DND-41 (cell line): ENCODE data around the gene PKHD1.

ENCODE experiments used
- ATAC-seq: fragments of 200-7000 bp; cut with Tn5 transposase; 3 replicates; pipeline ENCODE4 v1.9.1; 2021; ENCODE audit warnings: low read depth; ENCODE audit not compliant: insufficient read depth
- DNase-seq: peaks from one replicate; pipeline ENCODE4 v3.0.0-alpha.2; 2020
- H2AFZ ChIP-seq: 2 replicates; pipeline ENCODE4 v1.6.0; 2012; ENCODE audit warnings: low read depth, low read length
- H3K27ac ChIP-seq: 2 replicates; pipeline ENCODE4 v1.5.1; 2012; ENCODE audit warnings: low read length, inconsistent platforms
- H3K27me3 ChIP-seq: fragments of 200-600 bp; sonication (generic); 2 replicates; pipeline ENCODE4 v1.6.0; 2012; ENCODE audit warnings: low read length, mild to moderate bottlenecking, inconsistent platforms; ENCODE audit not compliant: insufficient read depth, poor library complexity
- H3K36me3 ChIP-seq: 2 replicates; pipeline ENCODE4 v1.5.1; 2012; ENCODE audit warnings: low read length, inconsistent platforms; ENCODE audit not compliant: insufficient read depth
- H3K4me1 ChIP-seq: 2 replicates; pipeline ENCODE4 v1.5.1; 2012; ENCODE audit warnings: mild to moderate bottlenecking, low read length; ENCODE audit not compliant: insufficient read depth
- H3K4me2 ChIP-seq: 2 replicates; pipeline ENCODE4 v1.6.0; 2012; ENCODE audit warnings: mild to moderate bottlenecking, moderate library complexity, low read length, inconsistent platforms; ENCODE audit not compliant: insufficient read depth
- H3K4me3 ChIP-seq, 2 experiments: fragments of 200-600 bp in 1 of 2; shearing (Covaris generic) in 1 of 2; 2 replicates each; pipeline ENCODE4 v1.5.1; 2012 to 2016; ENCODE audit warnings: inconsistent platforms in 2 of 2, low read length in 2 of 2, mild to moderate bottlenecking in 2 of 2, low read depth in 1 of 2, moderate library complexity in 1 of 2
- H3K79me2 ChIP-seq: 2 replicates; pipeline ENCODE4 v1.6.0; 2012; ENCODE audit warnings: low read length, inconsistent platforms; ENCODE audit not compliant: insufficient read depth
- H3K9ac ChIP-seq: 2 replicates; pipeline ENCODE4 v1.6.0; 2012; ENCODE audit warnings: low read depth, mild to moderate bottlenecking, inconsistent platforms, low read length, moderate library complexity
- H3K9me3 ChIP-seq: 2 replicates; pipeline ENCODE4 v1.5.1; 2012; ENCODE audit warnings: low read length, moderate library complexity, mild to moderate bottlenecking, inconsistent platforms; ENCODE audit not compliant: insufficient read depth, severe bottlenecking
- H4K20me1 ChIP-seq: 2 replicates; pipeline ENCODE4 v1.6.0; 2012; ENCODE audit warnings: low read length; ENCODE audit not compliant: insufficient read depth
- CTCF ChIP-seq: IDR thresholded peaks from 2 replicates; pipeline ENCODE4 v1.5.1; 2012; ENCODE audit warnings: borderline replicate concordance, low read length, moderate library complexity, mild to moderate bottlenecking; ENCODE audit not compliant: poor library complexity, severe bottlenecking; ENCODE audit errors: extremely low read depth
- EZH2 ChIP-seq: IDR thresholded peaks from 3 replicates; pipeline ENCODE4 v1.6.1; 2012; ENCODE audit warnings: borderline replicate concordance, low read depth, mild to moderate bottlenecking, moderate library complexity, low read length, inconsistent platforms; ENCODE audit not compliant: severe bottlenecking

The PKHD1 gene

GRCh38 chr6:51812231-51812630, 275.2 kb downstream of the PKHD1 start:
- H3K4me2 ChIP-seq = no peak overlapping the region
- TF ChIP-seq EZH2 (no peak), CTCF (no peak)
- no peaks in the 10 kb centered on the region for H3K36me3 ChIP-seq
- H3K9ac ChIP-seq = no peak overlapping the region
- no peaks in the 10 kb centered on the region for H4K20me1 ChIP-seq
- no peak for DNase-seq
- H3K27ac ChIP-seq = no peak overlapping the region
- no peak for ATAC-seq
- no peaks in the 10 kb centered on the region for H3K27me3 ChIP-seq
- no peak overlapping the region for H3K4me3 ChIP-seq
- no peaks in the 10 kb centered on the region for H3K79me2 ChIP-seq
- peaks cover 33% of the 10 kb centered on the region for H3K4me1 ChIP-seq
- H2AFZ ChIP-seq = no peak overlapping the region
- H3K9me3 ChIP-seq = no peaks in the 10 kb centered on the region

- H3K4me2 ChIP-seq = no peak overlapping the region
- no peak for ATAC-seq
Observed at GRCh38 chr6:51805517-51805916, 281.9 kb downstream of the PKHD1 start.

GRCh38 chr6:51800603-51801002, 286.8 kb downstream of the PKHD1 start:
- no peak overlapping the region for H3K4me3 ChIP-seq
- H2AFZ ChIP-seq = peak overlapping the region; percentile 24; the same call in 1 of the 2 replicates
- no peak overlapping the region for H3K9ac ChIP-seq
- DNase-seq (no peak), ATAC-seq (no peak)
- no peaks in the 10 kb centered on the region for H4K20me1 ChIP-seq
- H3K9me3 ChIP-seq = peaks cover 20% of the 10 kb centered on the region
- H3K36me3 ChIP-seq = no peaks in the 10 kb centered on the region
- TF ChIP-seq EZH2 (no peak), CTCF (no peak)
- no peaks in the 10 kb centered on the region for H3K27me3 ChIP-seq
- H3K79me2 ChIP-seq = no peaks in the 10 kb centered on the region
- 0 out of 2 replicates have a peak overlapping the region, but pooled peaks have one; percentile 46 for H3K27ac ChIP-seq
- H3K4me2 ChIP-seq = 0 out of 2 replicates have a peak overlapping the region, but pooled peaks have one; percentile 46
- peaks cover 22% of the 10 kb centered on the region for H3K4me1 ChIP-seq

More at GRCh38 chr6:51805517-51805916, 281.9 kb downstream of the PKHD1 start:
- Histone ChIP-seq H3K79me2 (no peaks in the 10 kb centered on the region), H3K9ac (no peak overlapping the region), H3K36me3 (no peaks in the 10 kb centered on the region), H2AFZ (no peak overlapping the region), H3K27me3 (no peaks in the 10 kb centered on the region), H4K20me1 (no peaks in the 10 kb centered on the region), H3K4me1 (peaks cover 18% of the 10 kb centered on the region), H3K9me3 (no peaks in the 10 kb centered on the region), H3K27ac (no peak overlapping the region), H3K4me3 (no peak overlapping the region)
- TF ChIP-seq EZH2 = no peak
- no peak for TF ChIP-seq CTCF
- no peak for DNase-seq

GRCh38 chr6:51793393-51793792, 294.0 kb downstream of the PKHD1 start:
- H3K4me2 ChIP-seq = no peak overlapping the region
- DNase-seq (no peak), ATAC-seq (no peak)
- H3K27me3 ChIP-seq = no peaks in the 10 kb centered on the region
- no peak overlapping the region for H3K4me3 ChIP-seq
- H3K79me2 ChIP-seq = no peaks in the 10 kb centered on the region
- H2AFZ ChIP-seq = no peak overlapping the region
- no peaks in the 10 kb centered on the region for H3K4me1 ChIP-seq
- no peak overlapping the region for H3K9ac ChIP-seq
- H3K27ac ChIP-seq = no peak overlapping the region
- no peaks in the 10 kb centered on the region for H4K20me1 ChIP-seq
- H3K9me3 ChIP-seq = peaks cover 20% of the 10 kb centered on the region
- no peaks in the 10 kb centered on the region for H3K36me3 ChIP-seq
- TF ChIP-seq CTCF = no peak
- no peak for TF ChIP-seq EZH2
